Progenitor cell of endocrine pancreas (in vitro differentiated cells): Measurements from ENCODE around the gene HPF1. TPM values are rescaled to one million over a fixed set of nuclear protein-coding genes. Genes with fewer than 3 reads are reported as not detected.

ENCODE experiments used
- DNase-seq: peaks from one replicate; pipeline ENCODE4 v3.0.0; 2021; ENCODE audit warnings: low spot score; ENCODE audit not compliant: unreplicated experiment
- H3K27ac Mint-ChIP-seq: 2 replicates; pipeline ENCODE4 v1.8.0; 2021; ENCODE audit warnings: mild to moderate bottlenecking, moderate library complexity, mixed read lengths
- H3K27me3 Mint-ChIP-seq: 2 replicates; pipeline ENCODE4 v1.8.0; 2021; ENCODE audit warnings: mixed read lengths
- H3K36me3 Mint-ChIP-seq: 2 replicates; pipeline ENCODE4 v1.8.0; 2022; ENCODE audit warnings: mixed read lengths; ENCODE audit not compliant: insufficient read depth
- H3K4me1 Mint-ChIP-seq: 2 replicates; pipeline ENCODE4 v1.8.0; 2021; ENCODE audit warnings: low read depth, mixed read lengths
- H3K4me3 Mint-ChIP-seq: 2 replicates; pipeline ENCODE4 v1.8.0; 2021; ENCODE audit warnings: low read depth, mild to moderate bottlenecking, moderate library complexity, mixed read lengths
- H3K9me3 Mint-ChIP-seq: 2 replicates; pipeline ENCODE4 v1.8.0; 2021; ENCODE audit warnings: low read depth, mixed read lengths
- total RNA-seq: library from RNA; stranded (reverse); gene quantifications from 2 replicates; pipeline ENCODE4 v1.2.1, GENCODE V29; 2021
- TF ChIP-seq, protein P1 (sequence below): fragments of 200-600 bp; sonication (generic); IDR thresholded peaks from one replicate; pipeline ENCODE4 v1.5.0; 2021; ENCODE audit warnings: antibody characterized with exemption, mild to moderate bottlenecking; ENCODE audit not compliant: unreplicated experiment

The HPF1 gene
- total RNA-seq, 1 donor from 2014 or later: 33.3 TPM

DNA sequence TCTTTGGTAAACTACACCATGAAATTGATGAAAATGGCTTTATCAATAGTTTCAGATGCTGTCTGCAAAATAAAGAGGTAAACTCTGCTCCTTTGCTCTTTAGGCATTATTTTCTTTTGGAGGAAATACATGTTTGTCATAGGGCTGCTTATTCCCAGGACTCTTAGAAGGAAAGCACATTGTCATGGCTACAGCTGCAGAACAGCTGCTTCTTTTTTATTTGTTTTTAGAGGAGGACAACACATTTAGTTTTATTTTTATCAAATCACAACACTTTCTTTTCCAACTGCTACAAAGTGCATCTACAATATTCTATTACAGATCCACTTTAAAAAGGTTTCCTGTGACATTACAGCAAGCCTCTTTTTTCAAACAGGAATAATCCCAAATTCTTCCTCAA is 12.7 kb upstream of the HPF1 start:
- DNase-seq: no peak
- no peak overlapping the region for H3K4me3 Mint-ChIP-seq
- no peaks in the 10 kb centered on the region for H3K9me3 Mint-ChIP-seq
- H3K27me3 Mint-ChIP-seq: no peaks in the 10 kb centered on the region
- H3K27ac Mint-ChIP-seq: no peak overlapping the region
- TF ChIP-seq, protein P1, sequence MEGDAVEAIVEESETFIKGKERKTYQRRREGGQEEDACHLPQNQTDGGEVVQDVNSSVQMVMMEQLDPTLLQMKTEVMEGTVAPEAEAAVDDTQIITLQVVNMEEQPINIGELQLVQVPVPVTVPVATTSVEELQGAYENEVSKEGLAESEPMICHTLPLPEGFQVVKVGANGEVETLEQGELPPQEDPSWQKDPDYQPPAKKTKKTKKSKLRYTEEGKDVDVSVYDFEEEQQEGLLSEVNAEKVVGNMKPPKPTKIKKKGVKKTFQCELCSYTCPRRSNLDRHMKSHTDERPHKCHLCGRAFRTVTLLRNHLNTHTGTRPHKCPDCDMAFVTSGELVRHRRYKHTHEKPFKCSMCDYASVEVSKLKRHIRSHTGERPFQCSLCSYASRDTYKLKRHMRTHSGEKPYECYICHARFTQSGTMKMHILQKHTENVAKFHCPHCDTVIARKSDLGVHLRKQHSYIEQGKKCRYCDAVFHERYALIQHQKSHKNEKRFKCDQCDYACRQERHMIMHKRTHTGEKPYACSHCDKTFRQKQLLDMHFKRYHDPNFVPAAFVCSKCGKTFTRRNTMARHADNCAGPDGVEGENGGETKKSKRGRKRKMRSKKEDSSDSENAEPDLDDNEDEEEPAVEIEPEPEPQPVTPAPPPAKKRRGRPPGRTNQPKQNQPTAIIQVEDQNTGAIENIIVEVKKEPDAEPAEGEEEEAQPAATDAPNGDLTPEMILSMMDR: no peak
- H3K4me1 Mint-ChIP-seq: no peaks in the 10 kb centered on the region
- H3K36me3 Mint-ChIP-seq: no peaks in the 10 kb centered on the region

DNA sequence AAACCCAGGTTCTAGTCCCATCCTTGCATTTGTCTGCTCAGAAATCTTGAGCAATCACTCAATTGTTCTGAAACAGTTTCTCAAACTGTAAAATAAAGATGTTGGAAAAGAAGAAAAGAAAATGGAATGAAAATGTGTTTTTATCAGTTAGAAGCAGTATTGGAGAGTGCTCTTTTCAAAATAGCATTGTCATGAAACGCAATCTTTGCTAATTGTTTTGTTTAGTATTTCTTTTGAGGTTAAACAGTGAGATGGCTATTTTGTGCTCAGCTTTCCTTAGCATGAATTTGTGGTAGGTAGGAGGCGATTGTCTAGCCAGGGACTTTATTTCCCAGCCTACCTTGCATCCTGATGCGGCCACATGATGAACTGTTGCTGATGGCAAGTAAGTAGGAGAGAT is 10.6 kb upstream of the HPF1 start:
- TF ChIP-seq, protein P1: no peak
- no peaks in the 10 kb centered on the region for H3K4me1 Mint-ChIP-seq
- H3K4me3 Mint-ChIP-seq: no peak overlapping the region
- DNase-seq: no peak
- H3K27me3 Mint-ChIP-seq: no peaks in the 10 kb centered on the region
- no peaks in the 10 kb centered on the region for H3K9me3 Mint-ChIP-seq
- no peak overlapping the region for H3K27ac Mint-ChIP-seq
- H3K36me3 Mint-ChIP-seq: no peaks in the 10 kb centered on the region

DNA sequence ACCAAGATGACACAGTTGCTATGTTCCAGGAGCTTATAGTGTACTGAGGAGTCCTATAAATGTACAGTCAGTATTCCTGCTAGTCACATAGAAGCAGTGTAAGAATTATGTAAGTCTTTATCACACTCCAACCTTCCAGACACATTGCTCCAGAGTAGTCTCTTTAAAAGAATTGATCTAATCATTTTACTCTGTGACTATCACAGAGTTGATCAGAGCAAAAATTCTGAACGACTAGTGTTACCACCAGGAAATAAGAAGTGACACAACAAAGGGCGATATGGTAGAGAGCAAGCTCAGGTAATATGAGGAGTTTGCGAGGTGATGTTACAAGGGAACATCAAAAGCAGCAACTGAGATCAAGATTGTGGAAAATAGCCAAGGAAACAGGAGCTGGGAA is 9.0 kb upstream of the HPF1 start:
- no peak for DNase-seq
- Mint-ChIP-seq H3K4me3 (no peak overlapping the region), H3K27me3 (no peaks in the 10 kb centered on the region), H3K36me3 (no peaks in the 10 kb centered on the region), H3K9me3 (no peaks in the 10 kb centered on the region), H3K4me1 (no peaks in the 10 kb centered on the region), H3K27ac (no peak overlapping the region)
- TF ChIP-seq, protein P1: no peak

DNA sequence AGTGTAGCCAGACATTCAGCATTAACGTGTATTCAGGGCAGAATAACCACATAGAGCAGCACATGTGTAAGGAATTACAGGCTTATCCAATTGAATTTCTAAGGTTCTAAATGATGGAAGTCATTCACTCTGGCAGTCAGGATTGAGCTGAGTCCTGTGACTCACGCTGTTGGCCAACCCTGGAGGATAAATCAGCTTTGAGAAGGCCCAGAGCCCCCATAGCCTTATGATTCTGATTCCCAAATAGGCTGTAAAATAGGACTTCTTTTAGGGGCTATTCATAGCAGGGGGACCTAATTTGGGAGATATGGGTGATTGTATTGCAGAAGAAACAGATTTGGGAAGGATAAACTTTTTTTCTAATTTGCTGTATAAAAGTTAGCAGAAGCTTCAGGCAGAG is 8.1 kb upstream of the HPF1 start:
- H3K27ac Mint-ChIP-seq: no peak overlapping the region

DNA sequence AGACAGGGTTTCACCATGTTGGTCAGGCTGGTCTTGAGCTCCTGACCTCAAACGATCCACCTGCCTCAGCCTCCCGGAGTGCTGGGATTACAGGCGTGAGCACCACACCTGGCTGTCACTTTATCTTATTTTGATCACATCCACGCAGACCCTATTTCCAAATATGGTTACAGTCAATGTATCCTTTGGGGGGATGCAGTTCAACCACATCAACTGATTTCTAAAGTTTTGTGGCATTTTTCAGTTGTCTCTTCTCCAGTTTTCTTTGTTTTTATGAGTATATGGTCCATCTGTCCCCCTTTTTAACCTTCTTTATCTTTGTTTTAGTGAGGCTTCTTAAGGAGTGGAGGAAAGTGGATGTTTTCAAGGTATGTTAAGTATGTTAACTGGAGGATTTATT is 4.1 kb upstream of the HPF1 start:
- no peak overlapping the region for H3K27ac Mint-ChIP-seq
- no peaks in the 10 kb centered on the region for H3K9me3 Mint-ChIP-seq
- no peak overlapping the region for H3K4me3 Mint-ChIP-seq
- H3K4me1 Mint-ChIP-seq: peaks cover 5% of the 10 kb centered on the region
- H3K27me3 Mint-ChIP-seq: peaks cover 4% of the 10 kb centered on the region
- DNase-seq: no peak
- TF ChIP-seq, protein P1: no peak
- no peaks in the 10 kb centered on the region for H3K36me3 Mint-ChIP-seq

More for the DNA sequence above, 8.1 kb upstream of the HPF1 start:
- Mint-ChIP-seq H3K27me3 (no peaks in the 10 kb centered on the region), H3K4me1 (no peaks in the 10 kb centered on the region), H3K4me3 (no peak overlapping the region), H3K36me3 (no peaks in the 10 kb centered on the region), H3K9me3 (no peaks in the 10 kb centered on the region)
- DNase-seq: no peak
- TF ChIP-seq, protein P1: no peak
